CD4-positive, alpha-beta T cell treated with Interleukin-10 for 1 hour (primary cell): ENCODE results near the gene ADAMTS17.
"Not testable (repeated sequence)": the region's sequence is repeated elsewhere in the genome, so short reads cannot be mapped to it uniquely, and the experiment has no call there.

Experiments used
- DNase-seq: peaks from one replicate; pipeline ENCODE4 v3.0.0-alpha.2; 2020

ADAMTS17 gene

DNA sequence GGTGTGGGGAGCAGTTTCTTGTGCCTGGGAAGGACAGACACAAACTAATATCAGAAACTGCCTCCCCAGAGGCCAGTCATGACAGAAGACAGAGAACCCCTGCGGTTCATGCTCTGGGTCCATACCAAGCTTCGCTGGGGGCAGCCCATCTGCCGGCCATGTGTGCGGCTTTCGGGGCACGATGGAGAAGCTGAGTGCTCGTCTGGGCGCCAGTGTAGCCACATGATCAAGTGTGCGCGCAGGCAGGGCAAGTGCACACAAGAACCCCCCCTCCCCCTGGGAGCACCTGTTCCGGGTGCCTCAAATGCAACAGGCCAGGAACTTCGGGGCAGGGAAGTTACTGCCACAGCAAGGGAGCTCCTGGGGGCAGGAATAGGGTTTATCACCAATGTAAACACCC, 1.8 kb downstream of the ADAMTS17 start:
- DNase-seq, result no peak

DNA sequence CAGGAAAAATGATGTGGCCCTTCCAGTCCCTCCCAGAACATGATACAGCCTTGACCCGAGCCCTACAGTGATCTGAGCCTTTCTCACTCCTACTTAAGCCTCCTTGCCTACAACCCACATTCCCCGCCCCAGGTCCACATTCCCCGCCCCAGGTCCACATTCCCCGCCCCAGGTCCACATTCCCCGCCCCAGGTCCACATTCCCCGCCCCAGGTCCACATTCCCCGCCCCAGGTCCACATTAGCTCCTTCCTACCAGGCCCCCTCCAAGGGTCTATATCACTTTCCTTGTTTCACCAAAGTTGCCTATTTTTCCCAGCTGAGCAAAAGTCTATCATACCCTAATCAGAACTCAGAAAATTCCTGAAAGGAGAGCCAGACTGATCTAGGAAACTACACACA, 2.3 kb downstream of the ADAMTS17 start:
- not testable (repeated sequence) for DNase-seq

DNA sequence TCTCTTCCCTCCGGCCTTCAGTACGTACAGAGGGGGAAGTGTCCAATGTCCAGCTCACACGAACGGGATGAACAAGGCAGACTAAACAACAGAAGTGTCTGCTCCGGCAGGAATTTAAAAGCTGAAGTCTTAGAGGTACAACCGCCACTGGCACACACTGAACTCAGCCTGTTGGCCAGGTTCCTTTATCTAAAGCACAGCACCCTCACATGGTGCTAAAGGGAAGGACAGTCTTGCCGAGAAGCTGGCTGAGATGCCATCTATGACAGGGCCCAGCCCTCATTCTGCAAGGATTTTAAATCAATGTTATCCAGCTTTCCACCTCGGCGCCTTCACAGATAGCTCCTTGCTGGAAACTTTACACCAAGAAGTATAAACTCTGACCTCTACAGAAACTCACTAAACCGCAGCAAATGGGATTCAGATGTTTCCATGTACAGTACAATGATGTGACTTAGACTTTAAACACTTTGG, 2.8 kb downstream of the ADAMTS17 start:
- peak; percentile 78 for DNase-seq

DNA sequence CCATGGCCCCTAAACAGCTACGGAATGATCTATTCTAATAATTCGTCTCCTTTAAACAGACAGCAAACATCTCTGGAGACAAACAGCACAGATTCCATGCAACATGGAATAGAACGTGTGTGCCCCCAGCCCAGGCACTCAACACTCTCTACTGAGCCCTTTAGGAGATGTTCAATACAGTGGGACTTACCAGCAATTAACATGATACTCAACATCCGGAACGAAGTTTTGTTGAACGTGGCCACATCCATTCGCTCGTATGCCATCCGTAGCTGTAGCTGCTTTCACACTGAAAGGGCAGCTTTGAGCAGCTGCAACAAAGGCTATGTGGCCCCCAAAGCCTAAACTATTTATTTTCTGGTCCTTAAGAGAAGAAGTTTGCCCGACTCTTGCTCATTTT, 3.5 kb downstream of the ADAMTS17 start:
- no peak for DNase-seq

DNA sequence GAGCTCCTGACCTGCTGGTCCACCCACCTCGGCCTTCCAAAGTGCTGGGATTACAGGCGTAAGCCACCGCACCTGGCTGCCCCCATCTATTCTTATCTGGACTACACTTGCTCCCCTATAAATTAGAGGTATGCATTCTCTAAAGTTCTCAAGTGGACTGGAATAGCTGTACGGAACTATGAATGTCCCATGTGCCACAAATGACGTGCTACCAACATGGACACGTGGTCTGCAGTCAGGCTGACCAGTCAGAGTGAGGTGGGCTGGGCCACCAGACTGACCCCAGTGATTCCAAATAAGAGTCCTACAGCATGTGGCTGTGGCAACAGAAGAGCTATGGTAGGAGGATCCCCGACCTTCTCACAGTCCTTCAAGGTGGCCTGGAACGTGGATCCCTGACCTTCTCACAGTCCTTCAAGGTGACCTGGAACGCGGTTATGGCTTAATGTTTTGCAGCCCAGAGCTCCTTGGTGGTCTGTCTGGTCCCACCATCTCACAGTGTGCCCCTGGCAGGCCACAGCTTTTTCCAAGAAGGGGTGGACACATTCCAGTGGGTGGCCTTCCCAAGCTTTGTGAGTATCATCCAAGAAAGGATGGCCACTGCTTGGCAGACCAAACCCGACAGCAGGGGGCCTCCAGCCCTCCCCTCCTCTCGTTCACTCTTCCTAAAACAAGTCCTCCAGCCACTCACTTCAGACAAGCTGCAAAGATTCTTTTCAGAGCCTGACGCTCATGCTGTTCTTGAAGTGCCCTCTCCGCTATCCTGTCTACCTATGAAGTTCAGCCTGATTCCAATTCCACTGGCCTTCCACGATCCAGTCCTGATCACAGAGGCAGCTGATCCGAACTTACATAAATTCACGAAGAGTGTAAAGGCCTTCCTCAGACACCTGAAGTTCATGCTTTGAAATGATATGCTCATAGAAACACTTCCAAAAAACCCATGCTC, 4.4 kb downstream of the ADAMTS17 start:
- DNase-seq, result no peak

DNA sequence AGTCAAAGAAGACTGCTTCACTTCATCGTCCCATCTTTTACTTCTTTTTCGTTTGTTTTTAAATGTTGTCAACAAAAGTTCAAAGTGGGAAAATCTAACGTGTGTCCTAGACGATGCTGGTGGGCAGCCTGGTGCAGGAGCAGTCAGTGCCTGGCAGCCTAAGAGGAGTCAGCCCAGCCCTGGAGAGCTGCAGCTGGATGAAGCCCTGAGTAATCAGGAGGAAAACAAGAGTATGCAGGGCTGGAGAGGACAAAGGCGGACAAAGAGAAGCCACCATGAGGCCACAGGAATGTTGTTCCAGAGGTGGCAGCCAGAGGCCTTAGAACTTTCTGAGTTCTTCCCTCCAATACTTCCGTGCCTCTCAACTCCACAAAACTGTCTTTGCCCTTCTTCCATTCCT, 5.7 kb downstream of the ADAMTS17 start:
- no peak for DNase-seq

DNA sequence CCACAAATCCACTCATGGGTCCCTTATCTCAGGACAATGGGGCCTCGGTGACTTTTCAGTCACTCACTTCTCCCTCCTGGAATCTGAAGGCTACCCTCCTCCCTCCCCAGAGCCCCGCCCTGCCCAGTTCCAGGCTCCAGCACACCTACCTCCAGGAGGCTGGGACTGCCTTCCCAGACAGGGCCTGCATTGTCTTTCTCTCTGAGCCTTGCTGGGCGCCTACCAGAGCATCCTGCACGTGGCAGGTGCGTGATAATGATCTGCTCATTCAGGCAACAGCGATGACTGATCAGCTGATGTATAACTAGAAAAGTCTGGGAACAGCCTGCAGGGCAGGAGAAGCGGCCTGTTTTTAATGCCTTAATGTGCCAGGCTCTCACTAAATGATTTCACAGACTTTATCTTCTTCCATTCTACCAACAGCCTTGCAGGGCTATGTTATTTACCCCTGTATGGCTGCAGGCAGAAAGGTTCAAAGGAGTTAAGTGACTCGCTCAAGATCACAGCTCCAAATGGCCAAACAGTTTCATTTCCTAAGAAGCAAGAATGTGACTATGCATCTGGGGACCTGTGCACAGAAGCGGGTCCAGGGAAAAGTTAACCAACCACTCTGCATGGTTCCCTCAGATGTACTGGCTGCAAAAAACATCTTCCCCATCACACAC, 6.3 kb downstream of the ADAMTS17 start:
- no peak for DNase-seq

DNA sequence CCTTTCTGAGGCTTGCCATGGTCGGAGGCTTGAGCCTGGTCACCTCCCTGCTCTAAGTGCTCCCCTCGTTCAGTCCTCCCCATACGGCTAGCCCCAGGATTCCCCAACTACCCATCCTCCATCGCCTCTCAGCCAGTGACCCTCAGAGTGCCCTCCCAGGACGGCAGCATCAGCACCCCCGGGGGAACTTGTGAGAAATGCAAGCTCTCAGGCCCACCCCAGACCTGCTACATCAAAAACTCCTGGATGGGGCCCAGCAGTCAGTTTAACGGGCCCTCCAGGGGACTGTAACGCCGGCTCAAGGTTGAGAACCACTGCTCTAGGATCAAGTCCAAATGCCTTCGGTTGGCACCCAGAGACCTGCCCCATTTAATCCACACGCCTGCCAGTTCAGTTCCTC, 6.9 kb downstream of the ADAMTS17 start:
- no peak for DNase-seq

DNA sequence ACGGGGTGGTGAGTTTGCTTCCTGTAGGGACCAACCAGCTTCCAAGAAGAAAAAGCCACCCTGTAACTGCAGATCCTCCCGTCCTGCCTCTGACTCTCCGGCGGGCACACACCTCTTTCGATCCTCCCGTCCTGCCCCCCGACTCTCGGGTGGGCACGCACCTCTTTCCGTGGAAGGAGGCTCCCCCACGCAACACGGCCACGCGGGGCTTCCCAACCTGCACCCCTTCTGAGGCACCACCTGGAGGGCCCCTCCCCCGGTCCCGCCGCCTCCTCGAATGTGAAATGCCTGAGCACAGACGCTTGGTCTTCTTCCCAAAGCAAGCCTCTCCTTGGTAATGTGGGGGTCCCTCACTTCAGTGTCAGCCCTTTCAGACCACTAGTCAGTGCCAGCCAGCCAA, 7.3 kb downstream of the ADAMTS17 start:
- DNase-seq, result no peak

DNA sequence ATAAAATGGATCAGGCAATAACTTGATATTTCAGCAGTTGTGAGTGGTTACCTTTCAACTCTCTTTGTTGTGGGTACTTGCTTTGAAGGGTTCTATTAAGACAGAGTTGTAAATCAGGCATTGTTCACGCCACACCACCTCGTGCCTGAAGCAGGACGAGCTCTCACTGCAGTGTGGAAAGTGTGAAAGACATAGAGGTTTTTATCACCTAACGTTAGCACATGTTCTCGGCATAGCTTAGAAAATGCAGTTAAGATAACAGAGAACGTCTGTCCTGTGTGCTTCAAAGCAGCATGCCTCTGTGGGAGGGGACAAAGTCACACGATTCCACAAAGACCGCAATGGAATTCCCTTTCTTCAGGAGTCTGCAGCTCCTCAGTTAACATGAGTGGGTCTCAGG, 7.8 kb downstream of the ADAMTS17 start:
- DNase-seq, result peak; percentile 17

DNA sequence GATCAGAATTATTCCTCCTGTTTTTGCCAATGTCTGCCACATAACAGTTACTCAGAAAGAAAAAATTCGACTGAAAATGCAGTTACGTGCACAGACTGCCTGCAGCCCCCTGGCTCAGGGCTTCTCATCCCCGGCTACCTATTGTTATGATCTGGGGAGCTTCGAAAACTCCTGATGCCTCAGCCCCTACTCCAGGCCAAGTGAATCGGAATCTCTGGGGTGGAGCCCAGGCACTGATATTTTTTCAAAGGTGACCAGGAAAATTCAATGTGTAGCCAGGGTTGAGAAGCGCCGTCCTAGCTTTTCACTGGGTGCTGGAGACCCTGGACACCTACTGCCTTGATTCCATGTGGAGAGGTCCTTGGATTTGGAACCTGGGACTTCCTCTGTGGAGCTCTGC, 8.5 kb downstream of the ADAMTS17 start:
- no peak for DNase-seq

DNA sequence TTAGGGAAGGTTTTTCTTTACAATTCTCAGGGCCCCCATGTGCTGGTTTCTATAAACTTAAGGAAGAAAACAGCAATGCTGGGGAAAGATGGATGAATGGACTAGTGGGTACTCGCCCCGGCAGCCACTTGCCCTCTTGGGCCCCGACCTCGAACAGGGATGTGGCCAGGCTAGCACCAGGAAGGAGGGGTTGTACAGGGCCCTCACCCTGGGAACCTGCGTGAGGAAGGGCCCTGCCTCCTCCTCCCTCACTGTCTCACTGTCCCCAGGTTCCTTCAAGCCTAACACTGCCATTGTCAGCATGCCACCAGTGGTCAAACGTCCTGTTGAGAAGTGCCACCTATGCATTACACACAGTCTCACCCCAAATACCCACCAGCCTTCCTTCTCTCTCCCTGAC, 9.1 kb downstream of the ADAMTS17 start:
- no peak for DNase-seq

DNA sequence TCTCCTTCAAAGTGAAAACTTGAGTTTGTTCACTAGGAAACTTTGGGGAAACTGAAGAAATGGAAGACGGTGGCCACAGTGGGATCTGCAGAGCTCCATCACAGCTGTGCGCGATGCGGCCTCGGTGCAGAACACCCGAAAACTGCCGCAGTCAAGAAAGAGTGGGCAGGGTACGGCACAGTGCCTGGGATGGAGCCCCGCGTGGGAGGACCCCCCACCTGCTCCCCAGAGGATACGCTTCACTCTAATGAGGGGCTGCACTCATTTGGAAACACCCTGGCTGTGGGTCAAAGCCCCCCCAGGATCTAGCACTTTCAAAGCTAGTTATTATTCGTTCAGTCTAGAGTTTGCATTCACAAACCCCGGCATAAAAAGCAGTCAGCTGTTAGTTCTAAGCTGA, 9.5 kb downstream of the ADAMTS17 start:
- no peak for DNase-seq

DNA sequence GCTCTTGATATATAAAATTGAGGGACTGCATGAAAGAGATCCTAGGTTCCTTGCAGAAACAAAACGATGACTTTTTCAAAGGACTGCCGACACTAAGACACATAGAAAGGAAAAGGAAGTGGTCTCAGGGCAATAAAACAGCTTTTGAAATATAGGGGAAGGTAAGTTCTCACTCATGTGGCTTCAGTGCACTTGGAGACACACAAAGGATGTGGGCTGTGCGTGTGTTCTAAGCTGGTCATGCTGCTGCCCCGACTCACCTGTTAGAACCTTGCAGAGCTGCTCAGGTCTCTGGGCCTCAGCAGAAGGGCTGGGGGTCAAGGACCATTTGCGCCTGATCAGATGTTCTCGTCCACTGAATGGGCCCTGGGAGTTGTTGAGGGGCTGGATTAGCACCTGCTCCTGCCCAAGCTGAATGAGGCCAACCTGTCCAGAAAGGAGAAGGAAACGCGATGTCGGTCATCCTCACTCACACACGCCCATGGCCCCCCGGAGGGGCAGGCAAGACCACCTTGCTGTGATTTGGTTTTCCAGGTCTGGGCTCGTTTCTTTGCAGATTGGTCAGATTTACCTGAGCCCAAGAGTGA, 11.1 kb downstream of the ADAMTS17 start:
- peak; percentile 53 for DNase-seq

DNA sequence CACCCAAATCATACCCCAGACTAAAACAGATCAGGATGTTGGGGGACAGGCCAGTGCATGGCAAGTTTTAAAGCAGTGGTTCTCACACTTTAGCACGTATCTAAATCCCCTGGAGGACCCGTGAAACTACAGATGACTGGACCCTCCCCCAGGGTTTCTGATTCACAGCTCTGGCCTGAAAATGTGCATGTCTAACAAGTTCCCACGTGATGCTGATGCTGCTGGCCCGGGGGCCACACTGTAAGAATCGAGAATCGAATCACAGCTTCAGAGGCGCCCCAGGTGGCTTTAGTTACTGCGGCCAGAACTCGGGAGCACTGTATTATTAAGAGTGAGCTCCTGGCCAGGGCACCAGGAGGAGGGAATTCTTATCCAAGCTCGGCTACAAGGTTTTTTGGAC, 11.6 kb downstream of the ADAMTS17 start:
- DNase-seq, result peak; percentile 23

DNA sequence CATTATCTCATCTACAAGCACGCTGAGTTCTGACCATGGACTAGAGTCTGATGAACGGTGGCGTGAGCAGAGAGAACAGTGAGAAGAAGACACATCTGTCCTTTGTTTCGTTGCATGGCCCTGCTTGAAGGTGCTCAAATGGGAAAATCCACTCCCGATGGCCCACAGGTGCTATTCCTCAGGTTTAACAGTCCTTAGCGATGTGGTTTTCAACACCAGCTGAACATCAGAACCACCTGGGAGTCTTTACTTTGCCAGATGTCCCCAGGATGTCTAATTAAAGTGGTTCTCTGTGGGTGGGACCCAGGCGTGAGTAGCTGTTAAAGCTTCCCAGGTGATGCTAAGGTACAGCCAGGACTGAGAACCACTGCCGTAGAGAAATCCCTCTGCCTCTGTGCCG, 13.0 kb downstream of the ADAMTS17 start:
- DNase-seq, result no peak

DNA sequence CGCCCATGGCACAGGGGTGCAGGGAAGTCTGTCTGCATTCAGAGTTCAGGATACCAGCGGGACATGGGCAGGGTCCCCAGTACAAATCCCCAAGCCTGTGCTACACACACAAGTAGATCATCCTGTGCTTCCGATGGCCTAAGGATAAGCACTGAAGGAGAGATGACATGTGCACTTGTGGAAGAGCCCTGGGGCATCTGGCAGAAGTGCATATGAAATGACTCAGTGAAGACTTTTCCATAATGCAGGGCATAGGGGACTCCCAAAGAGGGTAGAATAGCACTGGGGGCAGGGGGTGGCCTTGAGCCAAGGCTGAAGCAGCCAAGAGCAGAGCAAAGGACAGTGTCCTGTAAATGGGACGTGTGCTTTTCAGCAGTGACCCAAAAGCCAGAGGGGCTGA, 22.9 kb downstream of the ADAMTS17 start:
- no peak for DNase-seq

DNA sequence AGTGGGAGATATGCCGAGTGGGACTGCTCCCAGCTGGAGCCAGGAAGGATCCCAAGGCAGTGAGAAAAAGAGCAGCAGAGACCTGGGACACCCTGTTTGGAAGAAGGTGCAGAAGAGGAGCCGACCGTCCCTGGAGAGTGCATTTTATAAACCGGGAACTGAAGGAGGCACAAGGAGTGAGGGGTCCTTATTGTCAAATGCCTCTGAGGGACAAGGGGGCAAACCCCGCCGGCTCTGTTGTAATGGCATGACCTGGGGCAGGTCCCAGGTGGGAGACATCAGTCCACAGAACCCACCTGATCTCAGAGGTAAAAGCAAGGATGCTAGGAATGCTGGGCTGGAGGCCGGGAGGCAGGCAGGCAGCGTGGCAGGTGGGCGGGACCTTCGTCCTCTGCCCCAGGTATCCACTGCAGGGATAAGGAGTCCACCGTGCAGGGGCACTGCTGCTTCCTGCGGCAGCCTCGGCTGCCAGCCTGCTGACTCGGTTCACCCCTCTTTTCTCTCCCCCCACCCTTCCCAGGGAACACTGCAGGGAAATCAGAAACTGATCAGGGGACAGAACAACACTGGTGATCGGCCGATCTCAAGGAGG, 26.9 kb downstream of the ADAMTS17 start:
- DNase-seq, result no peak

DNA sequence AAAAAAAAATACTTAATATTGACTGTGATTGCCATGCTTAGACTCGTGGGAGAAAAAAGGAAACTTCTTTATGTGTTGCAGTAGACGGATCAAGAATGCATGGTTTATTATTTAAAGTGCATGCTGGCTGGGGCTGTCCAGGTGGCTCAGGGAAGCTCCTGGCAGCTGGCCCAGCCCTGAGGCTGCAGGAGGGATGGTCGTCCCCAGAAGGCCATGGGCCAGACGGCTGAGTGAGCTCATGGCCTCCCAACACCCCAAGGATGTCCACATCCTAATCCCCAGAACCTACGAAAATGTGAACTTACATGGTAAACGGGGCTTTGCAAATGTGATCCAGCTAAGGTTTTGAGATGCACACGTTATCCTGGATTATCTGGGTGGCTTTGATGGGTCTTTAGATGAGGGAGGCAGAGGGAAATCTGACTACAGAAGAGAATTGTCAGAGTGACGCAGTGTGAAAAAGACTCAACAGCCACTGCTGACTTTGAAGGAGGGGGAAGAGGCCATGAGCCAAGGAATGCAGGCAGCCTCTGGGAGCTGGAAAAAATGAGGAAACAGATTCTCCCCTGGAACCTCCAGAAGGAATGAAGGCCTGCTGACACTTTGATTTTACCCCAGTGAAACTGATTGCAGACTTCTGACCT, 29.8 kb downstream of the ADAMTS17 start:
- DNase-seq, result no peak

DNA sequence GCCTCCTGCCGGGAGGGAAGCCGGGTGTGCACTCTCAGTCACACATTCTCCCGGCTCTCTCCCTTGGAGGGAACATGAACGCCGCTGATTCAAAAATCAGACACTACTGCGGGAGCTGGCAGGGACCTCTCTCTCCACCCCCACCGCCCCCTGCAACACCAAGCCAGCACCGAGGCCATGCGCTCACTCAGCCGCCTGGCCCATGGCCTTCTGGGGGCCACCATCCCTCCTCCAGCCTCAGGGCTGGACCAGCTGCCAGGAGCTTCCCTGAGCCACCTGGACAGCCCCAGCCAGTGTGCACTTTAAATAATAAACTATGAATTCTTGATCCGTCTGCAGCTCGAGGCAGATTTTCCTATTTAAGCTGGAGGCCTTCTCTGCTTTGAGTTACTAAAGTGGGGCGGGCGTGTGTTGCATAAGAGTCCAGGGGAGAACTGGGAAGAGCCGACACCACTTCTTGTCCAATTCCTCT, 30.6 kb downstream of the ADAMTS17 start:
- no peak for DNase-seq

DNA sequence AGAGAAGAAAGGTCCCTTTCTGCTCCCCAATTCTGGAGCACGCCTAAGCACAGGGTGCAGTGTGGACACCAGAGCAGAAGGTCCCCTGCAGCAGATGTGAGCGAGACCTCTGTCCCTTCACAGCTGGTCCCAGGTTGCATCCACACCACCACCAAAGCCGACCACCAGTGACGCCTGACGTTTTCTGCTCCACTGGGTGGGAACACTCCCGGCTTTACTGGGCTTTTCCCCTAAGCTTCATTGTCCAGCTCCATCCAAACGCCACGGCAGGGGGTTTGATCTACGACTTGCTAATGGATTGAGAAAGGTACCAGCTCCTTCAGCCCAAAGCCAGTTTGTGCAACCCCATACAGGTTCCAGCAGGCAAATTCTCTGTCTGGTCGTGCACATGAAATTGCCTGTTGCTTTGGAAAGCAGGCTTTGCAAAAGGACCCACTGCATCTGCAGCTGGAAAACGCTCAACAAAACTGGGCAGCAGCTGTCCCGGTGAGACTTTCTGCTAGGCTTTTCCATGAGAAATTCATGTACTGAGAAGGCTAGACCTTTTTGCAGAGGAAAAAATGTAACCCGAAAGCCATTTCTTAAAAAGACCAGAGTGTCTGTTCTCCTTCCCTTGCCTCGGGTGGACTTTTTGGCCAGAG, 31.1 kb downstream of the ADAMTS17 start:
- DNase-seq, result no peak

DNA sequence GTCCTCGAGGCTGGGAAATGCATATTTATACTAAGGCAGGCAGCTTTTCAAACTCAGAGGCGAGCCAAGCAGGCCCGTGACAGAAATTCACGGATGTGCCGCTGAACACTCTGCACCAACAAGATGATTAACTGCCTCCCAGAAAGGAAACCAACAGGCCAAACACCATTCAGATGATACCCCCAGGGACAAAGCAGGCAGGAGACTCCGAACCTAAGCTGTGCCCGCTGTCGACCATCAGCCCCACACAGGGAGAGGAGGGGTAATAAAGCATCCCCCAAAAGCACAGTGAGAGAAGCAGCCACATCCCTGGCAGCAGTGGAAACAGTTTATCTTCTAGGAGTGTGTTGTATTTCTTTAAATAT, 31.8 kb downstream of the ADAMTS17 start:
- no peak for DNase-seq
